Right lung (tissue), 5 donors: ENCODE data around the gene RPL7A. TPM values are rescaled to one million over a fixed set of nuclear protein-coding genes. Genes with fewer than 3 reads are reported as not detected.

Experiments used
- DNase-seq, 2 donors: peaks; one replicate each; pipeline ENCODE4 v3.0.0-alpha.2; 2013
- polyA plus RNA-seq, 5 donors: library from polyadenylated mRNA; unstranded; fragments of 120-200 nt; gene quantifications; one replicate each; pipeline versions ENCODE4 v1.2.1 to v1.2.3, GENCODE V29; 2013; ENCODE audit warnings: inconsistent platforms in 1 of 5, low replicate concordance in 1 of 5; ENCODE audit not compliant: insufficient read length in 5 of 5, insufficient read depth in 1 of 5

The RPL7A gene
- polyA plus RNA-seq, 5 donors, result 2,763 to 3,382 (median 3,157) TPM

GRCh38 chr9:133344979-133345378 is 3.0 kb upstream of the RPL7A start:
- DNase-seq, result no peak

- no peak for DNase-seq
Measured at GRCh38 chr9:133345596-133345995, 2.4 kb upstream of the RPL7A start.

- no peak for DNase-seq
Measured at GRCh38 chr9:133346021-133346785, 1.8 kb upstream of the RPL7A start.

GRCh38 chr9:133347515-133347984 is 468 bp upstream of the RPL7A start:
- no peak for DNase-seq

- DNase-seq, result no peak
Measured at GRCh38 chr9:133348718-133349573, 928 bp downstream of the RPL7A start.

GRCh38 chr9:133349965-133350616 is 2.1 kb downstream of the RPL7A start:
- no peak for DNase-seq

- no peak for DNase-seq
Measured at GRCh38 chr9:133351526-133351907, 3.5 kb downstream of the RPL7A start.

GRCh38 chr9:133351908-133352634 is 4.1 kb downstream of the RPL7A start:
- no peak for DNase-seq

- DNase-seq, result no peak
Measured at GRCh38 chr9:133352635-133353340, 4.8 kb downstream of the RPL7A start.

- no peak for DNase-seq
Measured at GRCh38 chr9:133353548-133353947, 5.5 kb downstream of the RPL7A start.

- DNase-seq, result no peak
Measured at GRCh38 chr9:133354766-133355165, 6.7 kb downstream of the RPL7A start.

GRCh38 chr9:133355881-133356357 is 7.9 kb downstream of the RPL7A start:
- DNase-seq, result no peak

GRCh38 chr9:133356391-133357091 is 8.5 kb downstream of the RPL7A start, which contains the start of the genes SURF1 and SURF2:
Gene SURF1 (minus strand): TSS chr9:133356487. CDS start chr9:133356453, 34 bp downstream.
Gene SURF2 (plus strand): TSS chr9:133356550. CDS start chr9:133356593, 43 bp downstream.
- peak; percentile 69 to 79 for DNase-seq

- no peak for DNase-seq
Measured at GRCh38 chr9:133357656-133358055, 9.6 kb downstream of the RPL7A start.

- no peak for DNase-seq
Measured at GRCh38 chr9:133359399-133360175, 11.6 kb downstream of the RPL7A start.

GRCh38 chr9:133360400-133361393 is 12.7 kb downstream of the RPL7A start:
- no peak for DNase-seq

- no peak for DNase-seq
Measured at GRCh38 chr9:133361507-133362092, 13.6 kb downstream of the RPL7A start.
